Measurements from ENCODE around the gene CAPRIN1. TPM values are rescaled to one million over a fixed set of nuclear protein-coding genes. Genes with fewer than 3 reads are reported as not detected.
"Not testable (repeated sequence)": the region's sequence is repeated elsewhere in the genome, so short reads cannot be mapped to it uniquely, and the experiment has no call there.

CAPRIN1 gene
- total RNA-seq, 4 donors from 2014 or later, result 94.5 to 132 (median 115) TPM

- TF ChIP-seq CTCF (IDR thresholded peaks at IDR 0.05) (no peak), EP300 (IDR thresholded peaks at IDR 0.05) (no peak), POLR2AphosphoS5 (IDR thresholded peaks at IDR 0.05) (no peak), POLR2A (IDR thresholded peaks at IDR 0.05) (no peak)
- Histone ChIP-seq H3K27ac (no peak overlapping the region), H3K36me3 (peaks cover 28 to 99% of the 10 kb centered on the region in 2 donors), H3K9me3 (no peaks in the 10 kb centered on the region), H3K4me1 (no peaks in the 10 kb centered on the region), H3K4me3 (no peak overlapping the region), H3K27me3 (no peaks in the 10 kb centered on the region)
- ATAC-seq, result no peak
- 68 to 78% methylated on average over 4 of the region's 4 CpGs for WGBS, 2 donors (ENCODE audit: low coverage in 1 of 2)
Measured at GRCh38 chr11:34086554-34087283, 35.2 kb downstream of the CAPRIN1 start.

GRCh38 chr11:34091825-34092224, 40.3 kb downstream of the CAPRIN1 start:
- ATAC-seq, result no peak
- no peaks in the 10 kb centered on the region for H3K4me1 ChIP-seq
- no peak overlapping the region for H3K27ac ChIP-seq
- H3K27me3 ChIP-seq, result no peaks in the 10 kb centered on the region
- H3K36me3 ChIP-seq, result peaks cover 31 to 99% of the 10 kb centered on the region in 2 donors
- TF ChIP-seq POLR2AphosphoS5 (IDR thresholded peaks at IDR 0.05), result no peak
- no peak for TF ChIP-seq CTCF (IDR thresholded peaks at IDR 0.05)
- no peak for TF ChIP-seq EP300 (IDR thresholded peaks at IDR 0.05)
- TF ChIP-seq POLR2A (IDR thresholded peaks at IDR 0.05), result no peak
- no peaks in the 10 kb centered on the region for H3K9me3 ChIP-seq
- 89 to 91% methylated on average over 1 of the region's 1 CpG for WGBS, 2 donors (ENCODE audit: low coverage in 1 of 2)
- no peak overlapping the region for H3K4me3 ChIP-seq

- H3K36me3 ChIP-seq, result peaks cover 43 to 100% of the 10 kb centered on the region in 2 donors
- not testable (repeated sequence) for H3K27me3 ChIP-seq, H3K4me1 ChIP-seq, H3K27ac ChIP-seq, ATAC-seq, H3K9me3 ChIP-seq, H3K4me3 ChIP-seq
- 81 to 92% methylated on average over 2 of the region's 2 CpGs for WGBS, 2 donors (ENCODE audit: low coverage in 1 of 2)
Measured at GRCh38 chr11:34094900-34095299, 43.4 kb downstream of the CAPRIN1 start.

GRCh38 chr11:34098813-34099212, 47.3 kb downstream of the CAPRIN1 start:
- no peak overlapping the region for H3K27ac ChIP-seq
- peaks cover 33 to 84% of the 10 kb centered on the region in 2 donors for H3K36me3 ChIP-seq
- no peak for ATAC-seq
- no peaks in the 10 kb centered on the region for H3K9me3 ChIP-seq
- TF ChIP-seq EP300 (IDR thresholded peaks at IDR 0.05), result no peak
- TF ChIP-seq CTCF (IDR thresholded peaks at IDR 0.05), result no peak
- TF ChIP-seq POLR2A (IDR thresholded peaks at IDR 0.05), result no peak
- no peak for TF ChIP-seq POLR2AphosphoS5 (IDR thresholded peaks at IDR 0.05)
- H3K4me3 ChIP-seq, result no peak overlapping the region
- no peaks in the 10 kb centered on the region for H3K4me1 ChIP-seq
- H3K27me3 ChIP-seq, result no peaks in the 10 kb centered on the region
- 96 to 100% methylated on average over 2 of the region's 2 CpGs for WGBS, 2 donors (ENCODE audit: low coverage in 1 of 2)

GRCh38 chr11:34104680-34105078, 53.1 kb downstream of the CAPRIN1 start:
- ATAC-seq, result no peak
- Histone ChIP-seq H3K4me3 (peak overlapping the region; percentile 62 to 78), H3K27ac (peak overlapping the region; percentile 92 to 98 (median 94)), H3K4me1 (peaks cover 0 to 38% (median 10%) of the 10 kb centered on the region in 3 donors), H3K9me3 (no peaks in the 10 kb centered on the region), H3K27me3 (no peaks in the 10 kb centered on the region), H3K36me3 (peaks cover 3 to 48% of the 10 kb centered on the region in 2 donors)
- 8 to 12% methylated on average over 6 of the region's 6 CpGs for WGBS, 2 donors (ENCODE audit: low coverage in 1 of 2)
- TF ChIP-seq EP300 (IDR thresholded peaks at IDR 0.05) (no peak), POLR2AphosphoS5 (IDR thresholded peaks at IDR 0.05) (no peak), CTCF (IDR thresholded peaks at IDR 0.05) (peak in 1 of 4 experiments; percentile 15), POLR2A (IDR thresholded peaks at IDR 0.05) (no peak)

Measured in gastroesophageal sphincter (tissue), 4 donors.